Activated T-helper 1 cell treated with anti-CD3 and anti-CD28 coated beads, Interleukin-12 subunit alpha, Interleukin-12 subunit beta, Interleukin-2, Interleukin-4 antibody, amounts not matched to agents 30 ng/mL and 10 ng/mL and 1 ng/mL, durations not matched to agents 14 hours and 24 hours and 36 hours (primary cell): ENCODE data around the gene SCGB1C2. TPM values are rescaled to one million over a fixed set of nuclear protein-coding genes. Genes with fewer than 3 reads are reported as not detected.

Experiments used
- DNase-seq: peaks from one replicate; pipeline ENCODE4 v3.0.0; 2021; ENCODE audit warnings: low spot score
- H3K27ac Mint-ChIP-seq: one replicate; pipeline ENCODE4 v1.8.0; 2021; ENCODE audit warnings: mild to moderate bottlenecking, mixed read lengths
- H3K27me3 Mint-ChIP-seq: one replicate; pipeline ENCODE4 v1.8.0; 2022; ENCODE audit warnings: mild to moderate bottlenecking, moderate library complexity, mixed read lengths; ENCODE audit not compliant: insufficient read depth
- H3K36me3 Mint-ChIP-seq: one replicate; pipeline ENCODE4 v1.8.0; 2021; ENCODE audit warnings: low read depth, mixed read lengths
- H3K4me1 Mint-ChIP-seq: one replicate; pipeline ENCODE4 v1.8.0; 2021; ENCODE audit warnings: low read depth, mixed read lengths
- H3K4me3 Mint-ChIP-seq: one replicate; pipeline ENCODE4 v1.8.0; 2021; ENCODE audit warnings: mild to moderate bottlenecking, moderate library complexity, mixed read lengths
- H3K9me3 Mint-ChIP-seq: one replicate; pipeline ENCODE4 v1.8.0; 2021; ENCODE audit warnings: mixed read lengths
- intact Hi-C: fragments of 100-400 bp; cut with micrococcal nuclease; formaldehyde crosslinking; loops from one replicate; pipeline ENCODE4 v1.15.1; 2024
- total RNA-seq: library from RNA; stranded (reverse); gene quantifications from 2 replicates; pipeline ENCODE4 v1.2.3, GENCODE V29; 2022

The SCGB1C2 gene
- total RNA-seq, 1 donor from 2014 or later = not detected

DNA sequence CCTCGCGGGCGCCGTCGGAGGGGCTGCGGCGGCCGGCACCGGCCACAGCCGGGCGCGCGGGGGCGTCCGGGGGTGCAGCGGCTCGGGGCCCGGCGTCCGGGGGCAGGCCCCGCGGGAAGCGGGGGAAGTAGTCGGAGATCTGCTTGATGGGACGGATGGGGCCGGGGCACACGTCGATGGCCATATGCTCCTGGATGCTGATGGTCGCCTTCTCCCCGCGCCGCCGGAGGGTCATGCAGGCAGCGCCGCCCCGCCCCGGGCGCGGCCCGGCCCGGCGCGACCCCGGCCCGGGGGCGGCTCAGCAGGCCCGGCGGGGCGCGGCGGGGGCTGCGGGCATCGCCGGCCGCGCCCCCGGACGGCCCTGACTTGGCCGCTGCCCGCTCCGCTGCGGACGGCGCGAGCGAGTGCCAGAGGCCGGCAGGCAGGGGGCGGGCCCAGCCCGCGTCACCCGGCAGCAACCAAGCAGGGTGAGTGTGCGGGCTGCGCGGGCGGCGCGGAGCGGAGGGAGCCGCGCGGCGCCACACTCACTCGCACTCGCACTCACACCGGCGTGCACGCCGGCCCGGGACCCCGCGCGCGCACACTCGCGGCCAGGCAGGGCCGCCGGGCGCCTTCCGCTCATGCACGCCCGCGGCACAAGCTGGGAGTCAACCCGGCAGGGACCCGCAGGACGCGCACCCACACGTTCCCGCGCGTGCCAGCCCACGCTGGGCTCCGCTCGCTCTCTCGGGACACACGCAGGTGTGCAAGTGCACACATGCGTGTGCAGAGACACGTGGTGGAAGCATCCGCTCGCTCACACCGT is 44.1 kb downstream of the SCGB1C2 start, which contains the start of gene DOC2B:
Gene DOC2B, minus strand, starts transcription at position 406 of the 805 bp plus-strand sequence. Its CDS starts 171 bp downstream, at position 235.
- DNase-seq = peak; percentile 19
- H3K27me3 Mint-ChIP-seq = peaks cover 16% of the 10 kb centered on the region
- no peaks in the 10 kb centered on the region for H3K36me3 Mint-ChIP-seq
- H3K9me3 Mint-ChIP-seq = no peaks in the 10 kb centered on the region
- peak within 1 kb of the TSS; percentile 74 for H3K4me3 Mint-ChIP-seq
- peaks cover 29% of the 10 kb centered on the region for H3K4me1 Mint-ChIP-seq
- peak within 1 kb of the TSS; percentile 53 for H3K27ac Mint-ChIP-seq
- intact Hi-C loops = no loop called here

- Mint-ChIP-seq H3K27ac (peak overlapping the region; percentile 53), H3K27me3 (peaks cover 15% of the 10 kb centered on the region), H3K4me1 (peaks cover 30% of the 10 kb centered on the region), H3K36me3 (no peaks in the 10 kb centered on the region), H3K9me3 (no peaks in the 10 kb centered on the region), H3K4me3 (peak overlapping the region; percentile 74)
- DNase-seq = no peak
- intact Hi-C loops = no loop called here
Observed at GRCh38 chr17:182050-182751, 44.8 kb downstream of the SCGB1C2 start.

DNA sequence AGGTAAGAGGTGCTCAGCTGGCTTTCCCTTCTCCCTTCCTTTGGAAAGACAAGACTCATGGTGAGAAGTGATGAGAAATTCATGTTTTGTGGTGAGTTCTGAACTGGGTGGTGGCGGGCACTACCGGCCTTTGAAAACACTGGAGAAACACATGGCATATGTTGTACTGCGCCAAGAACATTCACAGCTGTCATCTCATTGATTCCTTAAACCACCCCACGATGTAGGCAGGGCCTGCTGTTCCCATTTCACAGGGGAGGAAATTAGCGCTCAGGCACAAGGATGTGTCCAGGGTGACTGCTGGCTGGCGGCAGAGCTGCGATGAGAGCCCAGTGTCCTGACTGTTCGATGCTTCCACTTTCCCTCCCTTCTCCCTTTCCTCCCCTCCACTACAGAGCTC is 45.7 kb downstream of the SCGB1C2 start:
- intact Hi-C loops = no loop called here
- Mint-ChIP-seq H3K27ac (no peak overlapping the region), H3K4me1 (peaks cover 30% of the 10 kb centered on the region), H3K36me3 (no peaks in the 10 kb centered on the region), H3K9me3 (no peaks in the 10 kb centered on the region), H3K4me3 (no peak overlapping the region), H3K27me3 (peaks cover 15% of the 10 kb centered on the region)
- no peak for DNase-seq

DNA sequence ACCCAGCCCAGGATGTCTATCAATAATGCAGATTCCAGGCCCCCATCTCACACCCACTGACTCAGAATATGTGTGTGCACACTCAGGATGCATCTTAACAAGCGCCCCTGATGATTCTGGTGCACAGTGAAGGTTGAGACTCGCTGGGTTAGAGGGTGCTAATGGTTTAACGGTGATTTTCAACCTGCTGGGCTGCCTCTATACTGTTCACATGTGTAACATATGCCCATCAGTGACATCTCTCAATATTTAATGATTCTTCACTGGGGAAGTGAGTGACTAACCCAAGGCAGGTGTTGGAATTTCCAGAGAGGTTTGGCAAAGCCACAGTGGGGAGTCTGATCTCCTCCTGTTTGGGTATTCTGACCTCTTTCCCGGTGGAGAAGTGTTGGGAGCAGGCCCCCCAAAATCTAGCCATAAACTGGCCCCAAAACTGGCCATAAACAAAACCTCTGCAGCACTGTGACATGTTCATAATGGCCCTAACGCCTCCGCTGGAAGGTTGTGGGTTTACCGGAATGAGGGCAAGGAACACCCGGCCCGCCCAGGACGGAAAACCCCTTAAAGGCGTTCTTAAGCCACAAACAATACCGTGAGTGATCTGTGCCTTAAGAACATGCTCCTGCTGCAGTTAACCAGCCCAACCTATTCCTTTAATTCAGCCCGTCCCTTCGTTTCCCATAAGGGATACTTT is 48.2 kb downstream of the SCGB1C2 start:
- Mint-ChIP-seq H3K9me3 (no peaks in the 10 kb centered on the region), H3K4me1 (peaks cover 37% of the 10 kb centered on the region), H3K27me3 (peaks cover 17% of the 10 kb centered on the region), H3K4me3 (peak overlapping the region; percentile 48), H3K27ac (peak overlapping the region; percentile 92), H3K36me3 (no peaks in the 10 kb centered on the region)
- peak; percentile 51 for DNase-seq
- intact Hi-C loops = no loop called here

DNA sequence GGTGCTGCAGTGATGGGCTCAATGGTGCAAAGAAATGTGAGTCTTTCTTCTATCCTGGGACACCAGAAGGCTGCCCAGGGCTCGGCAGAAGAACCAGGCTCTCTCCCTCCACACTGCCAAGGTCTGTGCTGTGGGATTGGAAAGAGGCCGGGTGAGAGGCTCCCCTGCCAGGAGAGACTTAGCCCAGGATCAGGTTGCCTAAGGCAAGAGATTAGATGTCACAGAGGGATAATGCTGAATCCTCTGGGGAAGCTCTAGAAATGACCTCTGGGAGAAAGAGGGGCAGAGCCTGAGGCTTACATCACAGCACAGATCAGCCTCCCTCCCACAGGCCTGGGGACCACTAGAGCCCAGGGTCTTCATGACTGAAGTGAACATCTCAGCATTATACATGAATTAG is 49.8 kb downstream of the SCGB1C2 start:
- intact Hi-C loops = no loop called here
- Mint-ChIP-seq H3K36me3 (no peaks in the 10 kb centered on the region), H3K9me3 (no peaks in the 10 kb centered on the region), H3K4me3 (no peak overlapping the region), H3K4me1 (peaks cover 33% of the 10 kb centered on the region), H3K27me3 (peaks cover 14% of the 10 kb centered on the region), H3K27ac (no peak overlapping the region)
- DNase-seq = no peak

Other genes starting within 250 kb of the SCGB1C2 start
- gene DOC2B, start 44.1 kb downstream of the SCGB1C2 start, total RNA-seq = 5.5 and 7.6 TPM in 2 replicates
- gene RPH3AL, start 215.2 kb downstream of the SCGB1C2 start, total RNA-seq = 2.3 and 3.2 TPM in 2 replicates